ENCODE results near the gene MIOS.
"Not testable (repeated sequence)": the region's sequence is repeated elsewhere in the genome, so short reads cannot be mapped to it uniquely, and the experiment has no call there.

The MIOS gene

GRCh38 chr7:7554649-7555575 is 11.8 kb upstream of the MIOS start:
- DNase-seq (ENCODE audit: low spot score): no peak

GRCh38 chr7:7556852-7557251 is 9.8 kb upstream of the MIOS start:
- DNase-seq (ENCODE audit: low spot score): no peak

DNA sequence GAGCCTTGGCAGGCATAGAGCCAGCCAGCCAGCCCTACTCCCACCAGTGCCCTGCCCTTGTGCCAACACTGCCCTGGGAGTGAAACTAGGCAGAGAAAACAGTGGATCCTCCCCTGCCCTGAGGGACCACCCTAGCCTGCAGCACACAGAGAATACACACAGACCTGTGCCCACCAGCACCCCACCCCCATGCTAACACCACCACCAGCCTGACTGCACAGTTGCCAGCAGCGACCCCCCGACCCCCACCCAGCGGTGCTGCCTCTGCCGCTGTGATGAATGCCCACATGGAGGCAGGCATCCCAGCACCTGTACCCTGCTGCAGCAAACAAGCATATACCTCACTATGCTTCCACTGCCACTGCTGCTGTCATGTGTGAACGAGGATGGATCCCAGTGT is 9.4 kb upstream of the MIOS start:
- no peak for DNase-seq (ENCODE audit: low spot score)

- DNase-seq (ENCODE audit: low spot score): not testable (repeated sequence)
These were observed 5.1 kb upstream of the MIOS start for GRCh38 chr7:7561591-7561990.

DNA sequence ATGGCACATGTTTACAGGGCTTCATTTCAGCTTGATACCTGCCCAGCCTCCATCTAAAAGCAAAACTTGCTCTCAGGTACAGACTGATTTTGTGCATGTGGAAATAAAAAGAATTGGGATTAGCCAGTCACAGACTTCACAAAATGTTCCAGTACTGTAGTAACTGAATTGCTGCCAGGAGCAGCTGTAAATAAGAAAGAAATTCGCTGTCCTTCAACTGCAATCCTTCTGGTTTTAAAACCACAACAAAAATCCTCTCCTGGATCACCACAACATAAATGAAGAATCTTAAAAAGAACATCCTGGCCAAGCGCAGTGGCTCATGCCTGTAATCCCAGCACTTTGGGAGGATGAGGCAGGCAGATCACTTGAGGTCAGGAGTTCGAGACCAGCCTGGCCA is 3.9 kb upstream of the MIOS start:
- no peak for DNase-seq (ENCODE audit: low spot score)

- DNase-seq (ENCODE audit: low spot score): no peak
These were observed 3.4 kb upstream of the MIOS start for GRCh38 chr7:7563269-7563668.

GRCh38 chr7:7563813-7564212 is 2.9 kb upstream of the MIOS start:
- no peak for DNase-seq (ENCODE audit: low spot score)

DNA sequence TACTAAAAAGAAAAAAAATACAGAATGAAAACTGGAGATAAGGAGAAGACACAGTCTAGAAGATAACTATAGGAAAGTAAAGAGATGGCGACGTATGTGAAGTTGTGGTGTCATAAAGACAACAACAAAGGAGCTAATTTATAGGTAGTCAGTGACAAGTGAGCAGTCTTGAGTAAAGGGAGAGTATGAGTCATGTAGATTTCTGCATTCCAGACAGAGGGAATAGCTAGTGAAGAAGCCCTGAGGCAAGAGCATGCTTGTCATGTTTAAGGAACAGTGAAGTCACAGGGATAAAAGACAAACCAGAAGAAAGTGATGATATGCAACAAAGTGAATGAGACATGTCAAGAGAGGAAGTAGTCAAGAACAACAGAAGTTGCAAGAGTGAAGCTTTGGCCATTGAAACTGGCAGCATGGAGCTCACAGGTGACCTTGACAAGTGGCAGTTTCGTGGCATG is 2.3 kb upstream of the MIOS start:
- DNase-seq (ENCODE audit: low spot score): no peak

GRCh38 chr7:7565018-7565680 is 1.5 kb upstream of the MIOS start:
- no peak for DNase-seq (ENCODE audit: low spot score)

DNA sequence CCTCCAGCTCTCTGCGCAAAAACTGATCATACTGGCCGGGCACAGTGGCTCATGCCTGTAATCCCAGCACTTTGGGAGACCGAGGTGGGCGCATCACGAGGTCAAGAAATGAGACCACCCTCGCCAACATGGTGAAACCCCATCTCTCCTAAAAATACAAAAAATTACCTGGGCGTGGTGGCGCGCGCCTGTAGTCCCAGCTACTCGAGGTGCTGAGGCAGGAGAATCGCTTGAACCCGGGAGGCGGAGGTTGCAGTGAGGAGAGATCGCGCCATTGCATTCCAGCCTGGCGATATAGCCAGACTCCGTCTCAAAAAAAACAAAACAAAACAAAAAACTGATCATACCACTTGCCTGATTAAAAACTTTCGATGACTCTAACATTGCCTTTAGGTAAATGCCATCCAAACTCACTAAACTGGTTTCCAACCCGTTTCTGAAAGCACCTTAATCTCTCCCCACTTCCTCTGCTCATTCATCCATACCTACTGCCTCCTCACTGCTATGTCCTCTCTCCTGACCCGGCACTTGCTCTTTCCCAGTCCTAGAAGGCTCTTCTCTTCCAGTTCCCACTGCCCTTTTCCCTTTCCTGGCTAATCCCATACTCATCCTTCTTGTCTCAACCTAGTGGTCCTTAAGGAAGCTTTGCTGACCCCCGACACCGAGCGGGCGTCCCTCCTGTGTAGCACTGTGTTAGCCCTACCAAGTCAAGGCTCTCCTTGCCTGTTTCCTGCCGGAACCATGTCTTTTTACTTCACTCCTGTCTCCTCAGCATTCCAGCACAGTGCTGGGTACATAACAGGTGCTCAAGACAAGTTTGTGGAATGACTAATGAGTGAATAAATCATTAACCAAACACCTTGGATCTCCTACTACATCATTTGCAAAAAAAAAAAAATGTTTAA is 686 bp upstream of the MIOS start:
- DNase-seq (ENCODE audit: low spot score): no peak

GRCh38 chr7:7567898-7568531 is 1.3 kb downstream of the MIOS start:
- DNase-seq (ENCODE audit: low spot score): no peak

- no peak for DNase-seq (ENCODE audit: low spot score)
These were observed 1.9 kb downstream of the MIOS start for GRCh38 chr7:7568553-7568952.

DNA sequence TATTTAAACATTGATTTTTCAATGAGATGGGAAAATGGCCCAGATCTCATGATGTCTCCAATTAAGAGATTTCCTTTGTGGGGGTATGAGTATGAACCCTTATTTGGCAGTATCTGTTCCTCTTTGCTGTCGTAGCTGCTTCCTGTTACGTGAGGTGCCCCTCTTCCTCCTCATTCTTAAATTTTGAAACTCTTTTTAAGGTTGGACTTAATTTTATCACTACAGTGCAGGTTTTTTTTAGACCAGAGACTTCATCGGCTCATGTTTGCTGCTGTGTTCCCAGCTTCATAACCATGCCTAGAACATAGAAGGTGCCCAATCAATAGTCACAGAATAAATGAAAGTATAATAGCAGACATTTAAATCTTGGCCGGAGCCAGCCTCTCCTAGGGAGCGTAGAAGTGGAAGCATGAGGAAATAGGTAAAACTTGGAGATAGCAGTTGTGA is 2.4 kb downstream of the MIOS start:
- DNase-seq (ENCODE audit: low spot score): no peak

- DNase-seq (ENCODE audit: low spot score): no peak
These were observed 2.9 kb downstream of the MIOS start for GRCh38 chr7:7569615-7570014.

DNA sequence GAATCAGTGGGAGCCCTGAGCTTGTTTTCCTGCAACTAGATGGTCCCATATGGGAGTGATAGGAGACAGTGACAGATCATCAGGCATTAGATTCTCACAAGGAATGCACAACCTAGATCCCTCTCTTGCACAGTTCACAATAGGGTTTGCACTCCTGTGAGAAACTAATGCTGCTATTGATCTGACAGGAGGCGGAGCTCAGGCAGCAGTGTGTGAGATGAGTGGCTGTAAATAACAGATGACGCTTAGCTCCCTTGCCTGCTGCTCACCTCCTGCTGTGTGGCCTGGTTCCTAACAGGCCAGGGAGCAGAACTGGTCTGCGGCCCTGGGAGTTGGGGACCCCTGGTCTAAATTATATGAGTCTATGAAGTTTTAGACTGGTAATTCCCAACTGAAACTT is 3.9 kb downstream of the MIOS start:
- DNase-seq (ENCODE audit: low spot score): no peak

DNA sequence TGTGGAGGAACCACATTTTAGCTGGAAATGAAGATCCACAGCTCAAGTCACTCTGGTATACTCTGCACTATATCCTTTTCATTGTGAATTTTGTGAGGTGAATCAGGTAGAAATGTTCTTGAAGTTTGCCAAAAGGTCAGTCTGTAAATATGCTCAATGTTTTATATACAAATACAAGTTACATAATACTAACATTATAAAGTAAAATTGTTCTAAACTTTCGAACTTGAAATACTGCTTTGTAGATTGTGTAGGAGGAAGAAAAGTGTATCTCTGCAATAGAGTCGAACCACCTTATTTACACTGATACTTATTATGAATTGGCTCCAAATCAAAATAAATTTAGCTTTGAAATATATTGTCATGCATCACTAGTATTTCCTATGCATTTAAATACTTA is 7.0 kb downstream of the MIOS start:
- DNase-seq (ENCODE audit: low spot score): no peak

GRCh38 chr7:7576344-7576743 is 9.7 kb downstream of the MIOS start:
- no peak for DNase-seq (ENCODE audit: low spot score)

DNA sequence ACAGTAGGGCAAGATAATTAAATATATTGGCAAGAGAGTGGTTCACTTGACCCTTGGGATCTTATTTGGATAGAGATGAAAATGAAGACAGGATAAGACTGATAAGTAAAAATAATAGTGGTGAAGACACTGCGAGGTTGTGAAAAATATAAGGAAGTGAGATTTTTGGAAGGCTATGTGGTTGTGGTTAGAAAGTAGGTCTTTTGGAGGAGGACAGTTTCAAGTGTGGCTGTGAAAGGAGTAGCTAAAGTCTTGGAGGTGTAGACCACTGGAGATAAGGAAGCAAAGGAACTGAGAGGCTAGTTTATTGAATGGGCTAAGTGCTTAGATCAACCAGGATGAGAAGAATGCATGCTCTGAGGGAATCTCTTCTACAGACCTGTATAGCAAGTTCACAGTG is 11.2 kb downstream of the MIOS start:
- DNase-seq (ENCODE audit: low spot score): no peak

DNA sequence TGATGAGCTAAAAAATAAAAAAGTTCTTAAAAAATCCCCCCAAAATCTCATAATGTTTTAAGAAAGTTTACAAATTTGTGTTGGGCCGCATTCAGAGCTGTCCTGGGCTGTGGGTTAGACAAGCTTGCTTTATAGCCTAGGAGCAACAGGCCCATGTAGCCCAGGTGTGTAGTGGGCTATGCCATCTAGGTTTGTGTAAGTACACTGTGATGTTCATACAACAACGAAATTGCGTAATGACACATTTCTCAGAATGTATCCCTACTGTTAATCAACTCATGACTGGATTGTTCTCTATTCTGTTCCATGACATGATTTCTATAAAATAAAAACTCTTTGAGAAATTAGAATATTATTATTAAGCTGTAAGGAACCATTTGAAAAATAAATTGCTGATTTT is 13.0 kb downstream of the MIOS start:
- DNase-seq (ENCODE audit: low spot score): no peak

DNA sequence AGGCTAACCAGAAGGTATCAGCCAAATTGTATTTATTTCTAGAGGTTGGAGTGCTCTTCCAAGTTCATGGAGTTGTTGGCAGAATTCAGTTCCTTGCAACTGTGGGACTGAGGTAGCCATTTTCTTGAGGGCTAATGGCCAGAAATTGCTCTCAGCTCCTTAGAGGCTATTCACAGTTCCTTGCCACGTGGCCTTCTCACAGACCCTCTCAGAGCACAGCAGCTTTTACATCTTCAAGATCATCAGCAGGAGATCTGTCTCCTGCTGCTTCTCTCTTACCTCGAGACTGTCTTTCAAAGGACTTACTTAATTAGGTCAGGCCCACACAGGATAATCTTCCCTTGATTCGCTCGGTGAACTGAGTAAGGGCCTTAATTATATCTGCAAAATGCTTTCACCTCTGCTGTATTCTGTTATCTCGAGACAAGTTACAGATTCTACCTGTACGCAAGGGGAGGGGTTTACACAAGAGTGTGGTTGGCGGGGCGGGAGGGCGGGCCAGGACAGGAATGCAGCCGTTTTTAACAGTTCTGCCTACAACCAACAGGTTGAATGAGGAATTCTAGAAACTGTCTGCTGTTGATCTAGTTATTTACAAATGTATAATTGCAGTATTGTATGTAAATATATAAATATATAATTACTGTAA is 15.0 kb downstream of the MIOS start:
- no peak for DNase-seq (ENCODE audit: low spot score)

- no peak for DNase-seq (ENCODE audit: low spot score)
These were observed 15.9 kb downstream of the MIOS start for GRCh38 chr7:7582596-7582995.

Measured in HuH-7 (cell line).